Lung (tissue), 12 donors: ENCODE measurements around the gene VSIG10. TPM values are rescaled to one million over a fixed set of nuclear protein-coding genes. Genes with fewer than 3 reads are reported as not detected.

ENCODE experiments used
- ATAC-seq: fragments of 200-7000 bp; cut with Tn5 transposase; one replicate; pipeline ENCODE4 v1.9.1; 2020; ENCODE audit warnings: moderate number of reproducible peaks; ENCODE audit not compliant: insufficient read depth, low FRiP score
- DNase-seq, 3 donors: peaks; one replicate each; pipeline ENCODE4 v3.0.0-alpha.2; 2013 to 2017
- H3K27ac ChIP-seq, 2 donors: one replicate each; pipeline ENCODE4 v1.5.1; 2013; ENCODE audit warnings: mild to moderate bottlenecking in 2 of 2, moderate library complexity in 2 of 2, control low read depth in 1 of 2, inconsistent platforms in 1 of 2, low read depth in 1 of 2, low read length in 1 of 2
- H3K27me3 ChIP-seq, 3 donors: one replicate each; pipeline ENCODE4 v1.5.1; 2013; ENCODE audit warnings: low read length in 2 of 3; ENCODE audit not compliant: control insufficient read depth in 3 of 3, insufficient read depth in 3 of 3
- H3K36me3 ChIP-seq, 4 donors: one replicate each; pipeline ENCODE4 v1.5.1; 2013; ENCODE audit warnings: low read length in 4 of 4, mild to moderate bottlenecking in 1 of 4, moderate library complexity in 1 of 4; ENCODE audit not compliant: control insufficient read depth in 4 of 4, insufficient read depth in 4 of 4
- H3K4me1 ChIP-seq, 5 donors: one replicate each; pipeline ENCODE4 v1.5.1; 2013; ENCODE audit warnings: low read length in 5 of 5, mild to moderate bottlenecking in 2 of 5, moderate library complexity in 1 of 5; ENCODE audit not compliant: control insufficient read depth in 5 of 5, insufficient read depth in 5 of 5
- H3K4me3 ChIP-seq: one replicate; pipeline ENCODE4 v1.5.1; 2013; ENCODE audit warnings: mild to moderate bottlenecking, control low read depth, moderate library complexity
- H3K9ac ChIP-seq, 2 donors: one replicate each; pipeline ENCODE4 v1.5.1; 2013; ENCODE audit warnings: low read length in 2 of 2, control low read depth in 1 of 2; ENCODE audit not compliant: insufficient read depth in 1 of 2
- H3K9me3 ChIP-seq, 4 donors: one replicate each; pipeline ENCODE4 v1.5.1; 2013; ENCODE audit warnings: low read length in 3 of 4, mild to moderate bottlenecking in 1 of 4, moderate library complexity in 1 of 4; ENCODE audit not compliant: control insufficient read depth in 4 of 4, insufficient read depth in 3 of 4
- CTCF ChIP-seq: IDR thresholded peaks from 2 replicates; pipeline ENCODE4 v1.5.1; 2012; ENCODE audit warnings: mild to moderate bottlenecking; ENCODE audit errors: control extremely low read depth, extremely low read depth
- WGBS, 2 donors: extraction: QIAGEN DNeasy Blood & Tissue Kit; methylation state at CpG; one replicate each; pipeline ENCODE4 v1.1.7; 2013; 5-methylcytosine and 5-hydroxymethylcytosine counted together
- polyA plus RNA-seq, 2 donors: library from polyadenylated mRNA; stranded (reverse); fragments of 200-250 nt; gene quantifications; one replicate each; pipeline ENCODE4 v1.2.1, GENCODE V29; 2013
- total RNA-seq, 2 donors: library from RNA; depleted of rRNA in 1 of 2; stranded (reverse); fragments of >200 nt in 1 of 2; gene quantifications; one replicate each; pipeline ENCODE4 v1.2.1, GENCODE V29; 2014 to 2021
- donor health status: control.
- donor health status: control.
- donor health status: Bipolar disorder and iron deficiency.
- donor health status: healthy.
- donor health status: DM: yes; HTN: yes; CAD: no.

The VSIG10 gene
- total and polyA plus RNA-seq, 4 donors: 11.0 to 51.4 (median 32.2) TPM

GRCh38 chr12:118148287-118148686, 44.5 kb upstream of the VSIG10 start:
- no peaks in the 10 kb centered on the region for H3K9me3 ChIP-seq
- no peaks in the 10 kb centered on the region for H3K4me1 ChIP-seq
- DNase-seq (no peak), ATAC-seq (no peak)
- no peaks in the 10 kb centered on the region for H3K27me3 ChIP-seq
- 95 to 98% methylated on average over 5 of the region's 5 CpGs for WGBS, 2 donors
- no peak overlapping the region for H3K9ac ChIP-seq
- TF ChIP-seq CTCF: no peak
- peaks cover 11 to 32% (median 26%) of the 10 kb centered on the region in 4 donors for H3K36me3 ChIP-seq
- no peak overlapping the region for H3K4me3 ChIP-seq
- H3K27ac ChIP-seq: no peak overlapping the region

GRCh38 chr12:118145798-118146156, 42.0 kb upstream of the VSIG10 start:
- WGBS, 2 donors: 84 to 85% methylated on average over 9 of the region's 9 CpGs
- DNase-seq (no peak), ATAC-seq (no peak)
- Histone ChIP-seq H3K27me3 (no peaks in the 10 kb centered on the region), H3K36me3 (peaks cover 14 to 27% (median 24%) of the 10 kb centered on the region in 4 donors), H3K4me1 (no peaks in the 10 kb centered on the region), H3K9me3 (no peaks in the 10 kb centered on the region), H3K4me3 (no peak overlapping the region), H3K9ac (no peak overlapping the region), H3K27ac (no peak overlapping the region)
- no peak for TF ChIP-seq CTCF

- no peak overlapping the region for H3K4me3 ChIP-seq
- H3K36me3 ChIP-seq: peaks cover 18 to 29% (median 26%) of the 10 kb centered on the region in 4 donors
These were observed 41.4 kb upstream of the VSIG10 start for GRCh38 chr12:118145113-118145797.

More at GRCh38 chr12:118145113-118145797, 41.4 kb upstream of the VSIG10 start:
- Histone ChIP-seq H3K9ac (no peak overlapping the region), H3K27me3 (no peaks in the 10 kb centered on the region), H3K9me3 (no peaks in the 10 kb centered on the region), H3K27ac (no peak overlapping the region), H3K4me1 (no peaks in the 10 kb centered on the region)
- WGBS, 2 donors: 85 to 91% methylated on average over 7 of the region's 7 CpGs
- TF ChIP-seq CTCF: no peak
- no peak for DNase-seq
- no peak for ATAC-seq
